Measurements from ENCODE around the gene MSANTD7.
"Not testable (repeated sequence)": the region's sequence is repeated elsewhere in the genome, so short reads cannot be mapped to it uniquely, and the experiment has no call there.

MSANTD7 gene

GRCh38 chr10:14837003-14837756 lies 926 bp upstream of the MSANTD7 start:
- no peak for DNase-seq

GRCh38 chr10:14838582-14839304 lies 637 bp downstream of the MSANTD7 start:
- DNase-seq = no peak

- DNase-seq = no peak
Measured at GRCh38 chr10:14839305-14839695, 1.2 kb downstream of the MSANTD7 start.

GRCh38 chr10:14840178-14840577 lies 2.1 kb downstream of the MSANTD7 start:
- no peak for DNase-seq

- no peak for DNase-seq
Measured at GRCh38 chr10:14843327-14843988, 5.4 kb downstream of the MSANTD7 start.

- no peak for DNase-seq
Measured at GRCh38 chr10:14844948-14845347, 6.8 kb downstream of the MSANTD7 start.

GRCh38 chr10:14852236-14852635 lies 14.1 kb downstream of the MSANTD7 start:
- no peak for DNase-seq

GRCh38 chr10:14855453-14855852 lies 17.3 kb downstream of the MSANTD7 start:
- no peak for DNase-seq

- no peak for DNase-seq
Measured at GRCh38 chr10:14858338-14858960, 20.3 kb downstream of the MSANTD7 start.

GRCh38 chr10:14859043-14859442 lies 20.9 kb downstream of the MSANTD7 start:
- DNase-seq = no peak

- no peak for DNase-seq
Measured at GRCh38 chr10:14859775-14860174, 21.7 kb downstream of the MSANTD7 start.

- no peak for DNase-seq
Measured at GRCh38 chr10:14860791-14861190, 22.7 kb downstream of the MSANTD7 start.

- not testable (repeated sequence) for DNase-seq
Measured at GRCh38 chr10:14864466-14864865, 26.4 kb downstream of the MSANTD7 start.

GRCh38 chr10:14864871-14865270 lies 26.8 kb downstream of the MSANTD7 start:
- DNase-seq = not testable (repeated sequence)

GRCh38 chr10:14873090-14873760 lies 35.1 kb downstream of the MSANTD7 start:
- DNase-seq = no peak

- DNase-seq = no peak
Measured at GRCh38 chr10:14875941-14876340, 37.8 kb downstream of the MSANTD7 start.

GRCh38 chr10:14876764-14877163 lies 38.7 kb downstream of the MSANTD7 start:
- DNase-seq = no peak

GRCh38 chr10:14878266-14879123 lies 40.4 kb downstream of the MSANTD7 start, which contains the start of gene SUV39H2:
TSS of gene SUV39H2 (plus strand) at chr10:14878866. CDS start at chr10:14878889, 23 bp downstream.
- peak; percentile 53 to 80 for DNase-seq

GRCh38 chr10:14879124-14879927 lies 41.2 kb downstream of the MSANTD7 start:
- peak in 1 of 2 experiments; percentile 7 for DNase-seq

GRCh38 chr10:14879928-14880193 lies 41.8 kb downstream of the MSANTD7 start:
- no peak for DNase-seq

- no peak for DNase-seq
Measured at GRCh38 chr10:14880229-14880628, 42.1 kb downstream of the MSANTD7 start.
